A673 (cell line): ENCODE measurements around the gene NAT9.

Experiments
- CTCF ChIP-seq: fragments of 300-800, 200-600 bp; sonication (generic); conservative IDR thresholded peaks from 2 replicates; pipeline ENCODE4 v1.5.1; 2017; ENCODE audit warnings: low read depth, mild to moderate bottlenecking, antibody characterized with exemption, low read length, moderate library complexity, mixed read lengths
- EZH2 ChIP-seq: fragments of 200-600 bp; sonication (generic); IDR thresholded peaks from 2 replicates; pipeline ENCODE4 v1.6.1; 2017; ENCODE audit warnings: borderline replicate concordance, low read depth, mild to moderate bottlenecking, mixed read lengths, antibody characterized with exemption, low read length; ENCODE audit not compliant: poor library complexity, severe bottlenecking

- TF ChIP-seq CTCF (no peak), EZH2 (no peak)
These were observed 53.4 kb downstream of the NAT9 start for GRCh38 chr17:74722782-74723181.
